GM23248 (cell line): ENCODE measurements around the gene GJE1. TPM values are rescaled to one million over a fixed set of nuclear protein-coding genes. Genes with fewer than 3 reads are reported as not detected.

Source experiments
- DNase-seq: peaks from one replicate; pipeline ENCODE4 v3.0.0-alpha.2; 2015
- H2AFZ ChIP-seq: fragments of 200-600 bp; sonication (generic); 2 replicates; pipeline ENCODE4 v1.6.1; 2016; ENCODE audit warnings: antibody characterized with exemption
- H3F3A ChIP-seq: fragments of 200-600 bp; sonication (generic); 2 replicates; pipeline ENCODE4 v1.6.1; 2016; ENCODE audit warnings: mild to moderate bottlenecking, antibody characterized with exemption, mixed run types; ENCODE audit not compliant: insufficient read depth
- H3K27ac ChIP-seq: fragments of 200-600 bp; sonication (generic); 2 replicates; pipeline ENCODE4 v1.5.1; 2016; ENCODE audit warnings: mild to moderate bottlenecking
- H3K27me3 ChIP-seq: fragments of 200-600 bp; sonication (generic); replicated peaks from 2 replicates; pipeline ENCODE4 v1.6.1; 2016; ENCODE audit warnings: mild to moderate bottlenecking; ENCODE audit not compliant: insufficient read depth
- H3K36me3 ChIP-seq: fragments of 200-600 bp; sonication (generic); 2 replicates; pipeline ENCODE4 v1.6.1; 2016; ENCODE audit warnings: low read depth, mild to moderate bottlenecking
- H3K4me1 ChIP-seq: fragments of 200-600 bp; sonication (generic); 2 replicates; pipeline ENCODE4 v1.6.1; 2016; ENCODE audit warnings: mild to moderate bottlenecking; ENCODE audit not compliant: insufficient read depth
- H3K4me2 ChIP-seq: fragments of 200-600 bp; sonication (generic); one replicate; pipeline ENCODE4 v1.6.1; 2016; ENCODE audit warnings: mild to moderate bottlenecking; ENCODE audit not compliant: unreplicated experiment
- H3K4me3 ChIP-seq: fragments of 200-600 bp; sonication (generic); 2 replicates; pipeline ENCODE4 v1.5.1; 2016; ENCODE audit warnings: mild to moderate bottlenecking
- H3K79me2 ChIP-seq: fragments of 200-600 bp; sonication (generic); 2 replicates; pipeline ENCODE4 v1.6.1; 2016; ENCODE audit warnings: mild to moderate bottlenecking; ENCODE audit not compliant: insufficient read depth
- H3K9ac ChIP-seq: fragments of 200-600 bp; sonication (generic); 2 replicates; pipeline ENCODE4 v1.6.1; 2016; ENCODE audit warnings: mild to moderate bottlenecking
- H3K9me2 ChIP-seq: fragments of 200-600 bp; sonication (generic); 2 replicates; pipeline ENCODE4 v1.6.1; 2016; ENCODE audit warnings: mixed run types, mild to moderate bottlenecking, moderate library complexity; ENCODE audit not compliant: insufficient read depth
- H3K9me3 ChIP-seq: fragments of 200-600 bp; sonication (generic); one replicate; pipeline ENCODE4 v1.6.1; 2017; ENCODE audit warnings: low read depth
- H4K20me1 ChIP-seq: fragments of 200-600 bp; sonication (generic); 2 replicates; pipeline ENCODE4 v1.6.0; 2016; ENCODE audit not compliant: insufficient read depth
- EZH2 ChIP-seq: fragments of 200-600 bp; sonication (generic); IDR thresholded peaks from 2 replicates; pipeline ENCODE4 v1.6.1; 2018; ENCODE audit warnings: antibody characterized with exemption, mild to moderate bottlenecking; ENCODE audit not compliant: insufficient read depth, poor library complexity, severe bottlenecking
- EZH2phosphoT487 ChIP-seq: fragments of 200-600 bp; sonication (generic); IDR thresholded peaks from 2 replicates; pipeline ENCODE4 v1.6.1; 2018; ENCODE audit warnings: antibody characterized with exemption, moderate library complexity, mild to moderate bottlenecking, low read depth; ENCODE audit not compliant: insufficient read depth
- WGBS, 2 experiments: methylation state at CpG; one replicate each; pipeline ENCODE4 v1.1.6; 2015 to 2017; ENCODE audit warnings: low lambda C conversion rate in 2 of 2, low coverage in 1 of 2; ENCODE audit errors: missing lambda C conversion rate in 2 of 2; 5-methylcytosine and 5-hydroxymethylcytosine counted together
- in situ Hi-C: fragments of 300-500 bp; cut with MboI; formaldehyde crosslinking; loops from 2 replicates; pipeline ENCODE4 v1.15.0; 2020
- polyA plus RNA-seq: library from polyadenylated mRNA; unstranded; fragments of >200 nt; fragmentation: Nextera tagmentation; extraction: Ambion mirVana; gene quantifications from 2 replicates; pipeline ENCODE4 v1.2.1, GENCODE V29; 2016
- total RNA-seq: library from RNA; depleted of rRNA; stranded (reverse); fragments of >200 nt; shearing (Covaris generic); gene quantifications from 2 replicates; pipeline ENCODE4 v1.2.3, GENCODE V29; 2014

The GJE1 gene
- total and polyA plus RNA-seq, 2 experiments from 2014 or later = not detected

- no peaks in the 10 kb centered on the region for H3K27me3 ChIP-seq
- H3K4me3 ChIP-seq = no peak overlapping the region
- H3K27ac ChIP-seq = no peak overlapping the region
- peak; percentile 75 for DNase-seq
- no peaks in the 10 kb centered on the region for H3F3A ChIP-seq
- no peaks in the 10 kb centered on the region for H3K9me2 ChIP-seq
- H3K4me1 ChIP-seq = no peaks in the 10 kb centered on the region
- H3K9me3 ChIP-seq = no peaks in the 10 kb centered on the region
- no peak overlapping the region for H3K4me2 ChIP-seq
- no peaks in the 10 kb centered on the region for H3K79me2 ChIP-seq
- H2AFZ ChIP-seq = no peak overlapping the region
- TF ChIP-seq EZH2 (no peak), EZH2phosphoT487 (no peak)
- H4K20me1 ChIP-seq = no peaks in the 10 kb centered on the region
- 1 to 2% methylated on average over 4 of the region's 4 CpGs for WGBS, 2 experiments
- no peak overlapping the region for H3K9ac ChIP-seq
- in situ Hi-C loops = loop anchor here (25.0 kb wide), 1 partner anchor 425 kb away; no protein-coding TSS in a partner anchor
- H3K36me3 ChIP-seq = no peaks in the 10 kb centered on the region
Measured at GRCh38 chr6:142112451-142113061, 20.2 kb upstream of the GJE1 start.

- Histone ChIP-seq H3K9me3 (no peaks in the 10 kb centered on the region), H3K4me2 (no peak overlapping the region), H3K9ac (no peak overlapping the region), H3K4me3 (no peak overlapping the region), H3K9me2 (no peaks in the 10 kb centered on the region), H4K20me1 (no peaks in the 10 kb centered on the region), H3K79me2 (no peaks in the 10 kb centered on the region), H3K27me3 (no peaks in the 10 kb centered on the region), H3K27ac (no peak overlapping the region), H3K4me1 (no peaks in the 10 kb centered on the region), H3K36me3 (no peaks in the 10 kb centered on the region), H3F3A (no peaks in the 10 kb centered on the region), H2AFZ (no peak overlapping the region)
- in situ Hi-C loops = loop anchor here (25.0 kb wide), 1 partner anchor 430 kb away; no protein-coding TSS in a partner anchor
- no peak for DNase-seq
- WGBS, 2 experiments = 65 to 71% methylated on average over 2 of the region's 2 CpGs
- TF ChIP-seq EZH2phosphoT487 = no peak
- no peak for TF ChIP-seq EZH2
Measured at GRCh38 chr6:142117366-142117765, 15.4 kb upstream of the GJE1 start.

GRCh38 chr6:142118328-142118727 lies 14.4 kb upstream of the GJE1 start:
- no peaks in the 10 kb centered on the region for H3K79me2 ChIP-seq
- H3K9me3 ChIP-seq = no peaks in the 10 kb centered on the region
- no peak for DNase-seq
- H3K4me3 ChIP-seq = no peak overlapping the region
- TF ChIP-seq EZH2 = no peak
- TF ChIP-seq EZH2phosphoT487 = no peak
- H3F3A ChIP-seq = no peaks in the 10 kb centered on the region
- no peak overlapping the region for H3K27ac ChIP-seq
- H3K4me1 ChIP-seq = no peaks in the 10 kb centered on the region
- 28 to 40% methylated on average over 3 of the region's 3 CpGs for WGBS, 2 experiments
- H3K36me3 ChIP-seq = no peaks in the 10 kb centered on the region
- no peaks in the 10 kb centered on the region for H4K20me1 ChIP-seq
- H3K9ac ChIP-seq = no peak overlapping the region
- H3K9me2 ChIP-seq = no peaks in the 10 kb centered on the region
- no peak overlapping the region; the same call in 1 of the 2 replicates for H2AFZ ChIP-seq
- in situ Hi-C loops = loop anchor here (25.0 kb wide), 1 partner anchor 431 kb away; no protein-coding TSS in a partner anchor
- no peak overlapping the region for H3K4me2 ChIP-seq
- no peaks in the 10 kb centered on the region for H3K27me3 ChIP-seq

DNA sequence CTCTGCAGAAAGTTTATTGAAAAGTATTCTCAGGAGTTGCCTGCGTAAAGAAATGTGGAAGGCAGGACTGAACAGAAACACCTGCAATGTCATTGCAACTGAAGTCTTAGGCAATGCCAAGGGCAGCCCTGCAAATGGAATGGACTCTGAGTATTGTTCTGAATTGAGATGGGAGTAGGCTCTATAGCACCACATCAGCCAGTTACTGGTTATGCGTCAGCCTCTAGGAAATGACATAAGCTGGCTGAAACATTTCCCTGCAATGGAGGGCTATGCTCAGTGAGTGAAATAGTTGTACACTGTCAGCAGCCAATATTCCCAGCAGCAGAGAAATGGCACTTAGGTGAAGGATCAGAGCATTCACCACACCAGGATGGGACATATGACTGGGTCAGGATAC lies 13.8 kb upstream of the GJE1 start:
- WGBS, 2 experiments = 83 to 84% methylated on average over 2 of the region's 2 CpGs
- in situ Hi-C loops = loop anchor here (25.0 kb wide), 1 partner anchor 432 kb away; no protein-coding TSS in a partner anchor
- DNase-seq = peak; percentile 46

More for the DNA sequence above, 13.8 kb upstream of the GJE1 start:
- Histone ChIP-seq H3K79me2 (no peaks in the 10 kb centered on the region), H3K4me3 (no peak overlapping the region), H3K9ac (no peak overlapping the region), H2AFZ (no peak overlapping the region), H4K20me1 (no peaks in the 10 kb centered on the region), H3K4me1 (no peaks in the 10 kb centered on the region), H3K4me2 (no peak overlapping the region), H3K36me3 (no peaks in the 10 kb centered on the region), H3K9me3 (no peaks in the 10 kb centered on the region), H3K9me2 (no peaks in the 10 kb centered on the region), H3K27me3 (no peaks in the 10 kb centered on the region), H3K27ac (no peak overlapping the region), H3F3A (no peaks in the 10 kb centered on the region)
- TF ChIP-seq EZH2phosphoT487 (no peak), EZH2 (no peak)
